ENCODE data around the gene RAB19.

The RAB19 gene

GRCh38 chr7:140403878-140404564 lies at the start of gene RAB19:
Gene RAB19, plus strand, starts transcription at chr7:140404058. Its CDS starts 3,589 bp downstream, at chr7:140407647.
- DNase-seq = no peak

DNA sequence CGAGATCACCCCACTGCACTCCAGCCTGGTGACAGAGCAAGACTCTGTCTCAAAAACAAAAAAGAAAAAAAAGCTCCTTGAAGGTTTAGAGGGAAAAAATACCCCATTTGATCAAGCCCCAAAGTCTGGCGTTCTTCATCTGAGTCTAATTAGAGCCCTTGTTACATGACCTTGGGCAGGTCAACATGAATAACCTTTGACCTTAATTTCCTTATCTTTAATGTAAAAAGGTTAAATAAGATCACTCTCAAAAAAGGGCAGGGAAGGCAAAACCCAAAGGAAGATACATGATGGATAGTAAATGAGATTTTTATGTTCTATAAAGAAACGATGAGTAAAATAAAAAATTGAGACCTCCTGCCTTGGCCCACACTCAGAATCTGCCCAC lies 45.8 kb upstream of the RAB19 start:
- no peak for DNase-seq

DNA sequence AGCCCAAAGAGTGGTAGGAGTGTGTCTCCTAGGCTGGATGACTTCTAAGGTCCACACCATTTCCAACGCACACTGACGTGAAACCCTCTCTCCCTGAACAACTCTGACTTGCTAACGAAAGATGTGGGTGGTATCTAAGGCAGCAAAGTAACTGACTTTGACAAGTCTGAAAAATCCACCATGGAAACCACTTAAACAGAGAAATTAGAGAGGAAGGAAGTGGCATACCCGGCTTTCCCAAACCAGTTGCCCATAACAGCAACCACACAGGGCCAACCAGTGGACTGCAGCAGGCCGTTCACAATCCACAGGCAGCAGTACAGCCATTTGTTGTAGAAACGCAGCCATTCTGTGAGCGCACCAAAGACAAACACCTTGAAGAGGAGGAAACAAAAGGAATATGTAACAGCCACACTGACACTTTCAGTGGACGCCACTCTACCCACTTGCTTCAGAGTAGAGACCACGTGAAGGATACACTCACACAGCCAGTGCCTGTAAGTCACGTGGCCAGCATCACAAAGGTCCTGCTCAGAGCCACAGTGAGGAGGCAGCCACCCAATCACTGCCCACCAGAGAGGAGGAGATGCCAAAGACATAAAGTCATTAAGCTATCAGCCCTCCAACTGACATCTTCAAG lies 45.3 kb upstream of the RAB19 start:
- DNase-seq = no peak

GRCh38 chr7:140360697-140361229 lies 43.1 kb upstream of the RAB19 start:
- DNase-seq = no peak

- DNase-seq = no peak
These were observed 39.0 kb upstream of the RAB19 start for GRCh38 chr7:140364819-140365218.

- no peak for DNase-seq
These were observed 36.3 kb upstream of the RAB19 start for GRCh38 chr7:140367528-140367927.

- DNase-seq = no peak
These were observed 34.6 kb upstream of the RAB19 start for GRCh38 chr7:140369294-140369693.

- DNase-seq = no peak
These were observed 28.5 kb upstream of the RAB19 start for GRCh38 chr7:140375323-140375722.

GRCh38 chr7:140375892-140376730 lies 27.7 kb upstream of the RAB19 start:
- no peak for DNase-seq

GRCh38 chr7:140383954-140384713 lies 19.7 kb upstream of the RAB19 start:
- no peak for DNase-seq

GRCh38 chr7:140384894-140385545 lies 18.8 kb upstream of the RAB19 start:
- no peak for DNase-seq

GRCh38 chr7:140389445-140389844 lies 14.4 kb upstream of the RAB19 start:
- no peak for DNase-seq

DNA sequence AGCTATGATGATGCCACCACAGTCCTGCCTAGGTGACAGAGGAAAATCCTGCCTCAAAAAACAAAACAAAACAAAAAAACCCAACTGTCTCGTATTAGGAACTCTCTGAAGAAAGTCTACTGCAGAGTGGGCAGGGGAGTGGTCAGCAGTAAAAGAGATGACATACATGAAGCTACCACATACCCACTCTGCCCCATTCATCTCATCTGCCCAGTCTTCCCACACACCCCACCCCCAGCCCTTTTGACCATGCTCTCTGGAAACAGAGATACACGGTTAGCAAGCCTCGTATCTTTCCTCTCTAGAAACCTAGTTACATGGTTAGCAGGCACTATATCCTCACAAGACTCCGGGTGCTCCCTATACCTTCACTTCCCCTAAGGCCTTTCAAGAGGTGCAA lies 13.8 kb upstream of the RAB19 start:
- no peak for DNase-seq

DNA sequence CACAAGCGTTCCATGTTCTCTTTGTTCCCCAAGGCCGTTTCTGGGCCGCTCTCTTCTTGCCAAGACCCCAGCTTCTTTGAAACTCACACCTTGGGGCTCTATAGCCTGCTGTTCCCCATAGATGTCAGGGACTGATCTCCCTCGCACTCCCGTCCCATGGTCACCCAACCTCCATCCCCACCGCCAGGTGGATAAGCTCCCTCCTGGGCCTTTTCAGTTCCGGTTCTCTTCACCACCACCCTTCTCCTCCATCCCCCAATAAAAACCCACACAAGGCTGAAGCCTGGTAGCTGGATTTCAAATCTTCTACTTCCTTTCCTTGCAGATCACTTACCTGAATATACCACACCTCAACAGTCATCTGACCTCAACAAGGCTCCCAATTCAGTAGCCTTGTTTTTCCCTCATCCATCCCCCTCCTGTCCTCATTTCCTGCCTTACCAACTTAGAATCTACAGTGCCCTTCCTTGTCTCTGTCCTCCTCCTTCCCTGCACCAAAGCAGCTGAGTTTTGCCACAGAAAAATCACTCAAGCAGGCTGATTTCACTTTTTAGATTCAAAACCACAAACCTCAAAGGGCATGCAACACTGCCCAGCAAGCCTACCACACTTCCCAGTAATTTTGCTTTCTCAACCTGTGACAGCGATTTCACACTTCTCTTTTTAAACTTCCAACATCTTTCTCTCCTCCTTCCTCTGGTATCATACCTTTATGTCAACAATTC lies 13.2 kb upstream of the RAB19 start:
- DNase-seq = no peak

GRCh38 chr7:140391634-140392033 lies 12.2 kb upstream of the RAB19 start:
- no peak for DNase-seq

DNA sequence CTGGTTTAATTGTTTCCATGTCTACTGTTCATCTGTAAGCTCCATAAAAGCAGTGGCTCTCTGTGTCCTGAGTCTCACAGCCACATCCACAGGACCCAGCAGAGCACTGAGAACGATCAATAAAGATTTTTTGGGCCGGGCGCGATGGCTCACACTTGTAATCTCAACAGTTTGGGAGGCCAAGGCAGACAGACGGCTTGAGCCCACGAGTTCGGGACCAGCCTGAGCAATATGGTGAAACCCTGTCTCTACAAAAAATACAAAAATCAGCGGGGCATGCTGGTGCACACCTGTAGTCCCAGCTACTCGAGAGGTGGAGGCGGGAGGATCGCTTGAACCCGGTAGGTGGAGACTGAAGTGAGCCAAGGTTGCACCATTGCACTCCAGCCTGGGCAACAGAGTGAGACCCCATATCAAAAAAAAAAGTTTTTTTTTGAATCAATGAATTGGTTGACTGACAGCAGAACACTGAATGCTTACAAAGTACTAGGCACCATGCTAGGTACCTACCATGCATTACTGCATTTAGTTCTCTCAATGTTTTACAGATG lies 10.0 kb upstream of the RAB19 start:
- no peak for DNase-seq

- peak; percentile 71 to 87 for DNase-seq
These were observed 5.8 kb upstream of the RAB19 start, which contains the start of gene SLC37A3 for GRCh38 chr7:140397784-140398750. Gene SLC37A3, minus strand, starts transcription at chr7:140398530. Its CDS starts 16,004 bp downstream, at chr7:140382526.

DNA sequence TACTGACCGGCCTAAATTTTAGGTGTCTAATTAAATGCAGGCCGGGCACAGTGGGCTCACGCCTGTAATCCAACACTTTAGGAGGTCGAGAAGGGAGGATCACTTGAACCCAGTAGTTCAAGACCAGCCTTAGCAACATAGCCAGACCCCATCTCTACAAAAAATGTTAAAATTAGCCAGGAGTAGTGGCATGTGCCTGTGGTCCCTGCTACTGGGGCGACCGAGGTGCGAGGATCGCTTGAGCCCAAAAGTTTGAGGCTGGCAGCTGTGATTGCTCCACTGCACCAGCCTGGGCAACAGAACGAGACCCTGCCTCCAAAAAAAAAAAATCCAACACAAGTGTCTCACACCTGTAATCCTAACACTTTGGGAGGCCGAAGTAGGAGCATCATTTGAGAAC lies 5.0 kb upstream of the RAB19 start:
- DNase-seq = no peak

- no peak for DNase-seq
These were observed 3.5 kb upstream of the RAB19 start for GRCh38 chr7:140400381-140400780.
